HG03060 (cell line): Measurements from ENCODE around the gene CXorf66.
"Not testable (repeated sequence)": the region's sequence is repeated elsewhere in the genome, so short reads cannot be mapped to it uniquely, and the experiment has no call there.

Source experiments
- ATAC-seq: cut with Tn5 transposase; IDR thresholded peaks from one replicate; pipeline ENCODE4 v1.9.1; 2021; ENCODE audit warnings: low read depth, moderate number of reproducible peaks; ENCODE audit not compliant: unreplicated experiment

Gene CXorf66, protein sequence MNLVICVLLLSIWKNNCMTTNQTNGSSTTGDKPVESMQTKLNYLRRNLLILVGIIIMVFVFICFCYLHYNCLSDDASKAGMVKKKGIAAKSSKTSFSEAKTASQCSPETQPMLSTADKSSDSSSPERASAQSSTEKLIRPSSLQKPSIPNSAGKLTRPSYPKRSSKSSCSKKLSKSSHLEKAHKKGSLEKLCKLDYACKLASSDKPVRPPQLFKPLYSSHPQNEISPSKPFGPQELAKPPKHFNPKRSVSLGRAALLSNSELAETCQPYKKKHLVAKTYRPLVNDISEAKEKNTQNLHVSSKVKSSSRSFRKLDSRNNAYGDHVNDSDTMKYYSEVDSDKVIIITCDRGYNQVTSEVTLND

DNA sequence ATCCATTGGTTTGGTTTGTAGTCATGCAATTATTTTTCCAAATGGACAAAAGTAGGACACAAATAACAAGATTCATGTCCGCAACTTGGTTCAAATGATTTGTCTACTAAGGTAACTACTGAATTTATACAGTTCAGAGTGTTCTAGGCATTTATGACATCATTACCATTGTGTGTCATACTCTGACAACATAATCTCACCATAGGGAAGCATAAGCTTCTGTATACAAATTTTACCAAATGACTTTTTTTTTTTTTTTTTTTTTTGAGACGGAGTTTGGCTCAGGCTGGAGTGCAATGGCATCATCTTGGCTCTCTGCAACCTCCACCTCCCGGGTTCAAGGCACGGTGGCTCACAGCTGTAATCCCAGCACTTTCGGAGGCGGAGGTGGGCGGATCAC lies at the start of gene CXorf66:
CXorf66 (minus strand) TSS at position 101 of the 400 bp plus-strand sequence; CDS start at position 76, 25 bp downstream.
- no peak for ATAC-seq

DNA sequence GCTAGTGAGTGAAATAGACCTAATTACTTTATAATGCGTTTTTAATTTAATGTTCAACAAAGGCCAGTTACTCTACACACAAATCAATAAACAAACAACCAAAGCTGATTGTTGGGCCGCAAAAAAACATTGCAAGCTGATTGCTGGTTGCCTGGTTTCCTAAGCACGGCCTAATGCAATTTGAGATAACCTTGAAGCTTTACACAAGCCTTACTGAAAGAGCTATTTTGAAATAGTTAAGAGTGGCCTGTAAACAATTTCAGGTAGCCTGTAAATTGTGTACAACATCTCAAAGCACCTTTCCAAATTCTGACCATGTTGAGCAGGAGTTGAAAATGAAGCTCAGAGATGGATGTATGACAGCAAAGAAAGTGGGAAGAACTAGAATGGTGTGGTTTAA lies 17.5 kb upstream of the CXorf66 start:
- ATAC-seq = no peak

DNA sequence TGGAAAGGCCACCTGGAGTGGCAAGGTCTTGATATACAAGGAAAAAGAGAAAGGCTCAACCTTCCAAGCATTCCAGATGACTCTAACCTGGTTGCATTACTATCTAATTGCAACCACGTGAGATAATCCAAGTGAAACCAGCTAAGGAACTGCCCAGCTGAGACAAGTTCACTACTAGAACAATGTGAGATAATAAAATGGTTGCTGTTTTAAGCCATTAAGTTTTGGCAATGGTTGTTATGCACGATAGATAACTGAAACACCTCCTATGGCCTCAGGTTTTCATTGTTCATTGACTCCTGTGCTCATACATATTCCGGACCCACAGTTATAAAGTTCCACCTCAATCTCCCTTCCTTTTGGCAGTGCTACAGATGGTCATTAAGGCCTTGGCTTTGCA lies 9.2 kb upstream of the CXorf66 start:
- ATAC-seq = no peak

GRCh38 chrX:139972629-139973624 lies 7.6 kb upstream of the CXorf66 start:
- no peak for ATAC-seq

GRCh38 chrX:139972113-139972512 lies 6.8 kb upstream of the CXorf66 start:
- no peak for ATAC-seq

GRCh38 chrX:139971394-139971749 lies 6.1 kb upstream of the CXorf66 start:
- no peak for ATAC-seq

DNA sequence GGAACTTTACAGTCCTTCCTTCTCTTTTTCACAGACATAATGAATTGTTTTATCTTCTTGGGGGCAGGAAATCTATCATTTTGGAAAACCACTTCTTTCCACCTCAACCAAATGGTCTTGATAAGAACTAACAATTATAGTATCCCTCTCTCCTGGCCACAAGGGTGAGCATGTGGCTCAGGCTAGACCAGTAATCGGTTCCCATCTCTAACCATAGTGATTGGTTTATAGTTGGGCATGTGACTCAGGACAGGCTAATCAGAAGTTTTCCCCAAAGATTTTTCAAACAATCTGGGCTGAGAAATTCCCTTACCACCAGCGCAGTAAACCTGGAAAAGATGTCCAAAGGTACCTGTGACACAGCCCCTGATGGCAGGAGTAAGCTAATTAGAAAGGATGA lies 4.0 kb upstream of the CXorf66 start:
- no peak for ATAC-seq

- no peak for ATAC-seq
Measured at GRCh38 chrX:139967750-139968149, 2.4 kb upstream of the CXorf66 start.

- no peak for ATAC-seq
Measured at GRCh38 chrX:139967300-139967699, 2.0 kb upstream of the CXorf66 start.

- not testable (repeated sequence) for ATAC-seq
Measured at GRCh38 chrX:139966159-139966558, 838 bp upstream of the CXorf66 start.

- ATAC-seq = not testable (repeated sequence)
Measured at GRCh38 chrX:139961091-139961490, 4.2 kb downstream of the CXorf66 start.

DNA sequence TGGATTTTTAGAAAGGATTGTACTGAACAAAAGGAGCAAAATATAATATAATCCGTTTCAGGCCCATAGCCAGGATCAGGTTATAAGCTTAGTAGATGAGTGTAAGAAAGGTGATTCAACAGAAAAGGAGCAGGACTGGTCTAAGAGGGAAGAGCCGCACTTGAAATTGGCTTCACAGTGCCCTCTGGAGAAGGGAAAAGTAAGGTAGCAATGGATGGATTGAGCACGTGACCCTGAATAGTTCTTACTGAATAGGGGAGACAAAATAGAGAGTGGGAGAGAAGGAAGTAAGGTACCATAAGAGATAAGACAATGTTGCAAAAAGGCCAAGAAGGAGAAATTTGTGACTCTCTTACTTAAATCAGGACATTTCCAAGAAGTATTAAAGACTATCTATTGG lies 15.6 kb downstream of the CXorf66 start:
- ATAC-seq = no peak

DNA sequence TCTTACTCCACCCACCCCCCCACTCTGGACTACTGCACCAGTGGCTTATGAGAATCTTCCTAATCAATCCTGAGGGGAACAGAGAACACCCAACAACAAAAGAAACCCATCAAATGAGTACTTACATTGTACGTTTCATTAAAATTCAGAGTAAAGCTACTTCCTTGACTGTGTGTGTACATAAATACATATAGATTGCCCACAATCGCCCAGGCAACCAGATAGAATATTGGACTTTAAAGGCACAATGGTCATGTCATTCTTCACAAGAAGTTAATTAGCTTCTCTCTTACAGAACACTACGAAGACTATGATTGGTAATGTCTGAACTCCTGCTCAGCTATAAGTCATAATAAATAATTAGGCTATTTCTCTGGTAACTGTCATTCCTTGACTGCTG lies 20.2 kb downstream of the CXorf66 start:
- no peak for ATAC-seq

DNA sequence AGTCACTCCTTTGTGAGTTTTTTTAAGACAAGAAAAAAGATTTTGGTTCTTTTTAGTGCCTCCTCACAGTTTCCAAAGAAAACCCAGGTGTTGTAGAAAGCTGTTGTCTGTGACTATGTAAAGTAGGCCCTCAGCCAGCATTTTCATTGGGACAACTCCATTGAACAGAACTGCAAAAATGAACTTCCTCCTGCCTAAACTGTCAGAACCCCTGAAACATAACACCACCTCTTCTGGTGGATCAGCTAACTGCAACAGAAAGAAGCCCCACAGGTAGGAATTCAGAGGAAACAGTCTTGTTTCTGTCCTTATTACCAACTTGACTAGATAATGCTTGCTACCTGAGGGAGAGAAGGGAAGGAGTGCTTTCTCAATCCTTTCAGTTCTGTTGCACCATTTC lies 29.1 kb downstream of the CXorf66 start:
- ATAC-seq = no peak

GRCh38 chrX:139933904-139934303 lies 31.4 kb downstream of the CXorf66 start:
- no peak for ATAC-seq

GRCh38 chrX:139932901-139933796 lies 32.2 kb downstream of the CXorf66 start, which contains the start of gene ATP11C:
TSS of gene ATP11C (minus strand) at chrX:139933053. CDS start at chrX:139932042, 1,011 bp downstream.
- peak; percentile 48 for ATAC-seq

DNA sequence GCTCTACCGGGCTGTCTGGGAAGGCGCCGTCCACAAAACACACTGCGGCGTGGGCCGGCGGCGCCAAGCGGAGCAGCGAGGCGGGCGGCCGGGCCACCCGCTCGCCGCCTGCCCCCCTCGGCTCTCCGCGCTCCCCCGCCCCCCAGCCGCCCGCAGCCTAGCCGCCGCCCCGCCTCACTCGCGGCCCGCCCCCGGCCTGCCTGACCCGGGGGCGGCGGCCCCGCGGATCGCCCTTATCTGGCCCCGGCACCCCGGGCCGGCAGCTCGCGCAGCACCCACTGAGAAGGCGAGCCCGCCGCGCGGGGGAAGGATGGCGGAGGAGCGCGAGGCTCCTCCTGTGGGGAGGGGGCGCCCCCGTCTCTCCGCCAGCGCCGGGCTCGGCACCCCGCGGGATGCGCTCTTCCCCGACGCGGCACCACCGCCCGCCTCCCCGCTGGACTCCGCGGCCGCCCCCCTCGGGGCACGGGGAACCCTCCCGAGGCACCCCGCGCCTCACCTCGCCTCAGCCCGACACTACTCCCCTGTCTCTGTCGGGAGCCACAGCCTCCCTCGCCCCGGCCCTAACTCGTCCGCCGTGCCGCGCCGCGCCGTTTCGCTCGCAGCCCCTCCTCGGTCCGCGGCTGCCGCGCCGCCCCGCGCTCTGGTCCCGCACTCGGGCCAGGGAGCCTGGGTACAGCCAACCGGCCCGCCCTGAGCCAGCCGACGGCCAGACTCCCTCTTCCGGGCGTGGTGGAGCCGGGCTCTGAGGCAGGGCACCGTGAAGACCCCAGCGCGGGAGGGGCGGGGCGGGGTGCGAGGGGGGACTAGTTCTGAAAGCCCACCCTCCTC lies 33.0 kb downstream of the CXorf66 start:
- peak; percentile 23 for ATAC-seq

DNA sequence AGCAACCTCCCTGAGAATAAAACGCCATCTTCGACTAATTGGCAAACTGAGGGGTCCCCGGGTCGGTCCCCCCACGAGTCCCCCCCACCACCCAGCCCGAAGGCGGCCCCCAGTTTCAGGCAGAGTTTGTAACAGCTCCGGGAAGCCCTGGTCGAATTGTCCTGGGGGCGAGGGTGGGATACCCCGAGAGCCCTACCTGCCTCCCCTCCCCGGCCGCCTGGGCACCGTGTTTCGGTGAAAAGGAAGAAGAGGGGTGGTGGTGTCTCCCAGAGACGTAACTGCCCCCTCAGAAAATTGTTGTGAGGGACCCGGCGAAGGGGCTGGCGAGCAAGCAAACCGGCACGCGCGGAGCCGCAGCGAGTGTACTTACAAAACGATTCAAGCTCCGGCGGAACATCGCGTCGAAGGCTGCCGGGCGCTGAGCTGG lies 33.7 kb downstream of the CXorf66 start:
- no peak for ATAC-seq

DNA sequence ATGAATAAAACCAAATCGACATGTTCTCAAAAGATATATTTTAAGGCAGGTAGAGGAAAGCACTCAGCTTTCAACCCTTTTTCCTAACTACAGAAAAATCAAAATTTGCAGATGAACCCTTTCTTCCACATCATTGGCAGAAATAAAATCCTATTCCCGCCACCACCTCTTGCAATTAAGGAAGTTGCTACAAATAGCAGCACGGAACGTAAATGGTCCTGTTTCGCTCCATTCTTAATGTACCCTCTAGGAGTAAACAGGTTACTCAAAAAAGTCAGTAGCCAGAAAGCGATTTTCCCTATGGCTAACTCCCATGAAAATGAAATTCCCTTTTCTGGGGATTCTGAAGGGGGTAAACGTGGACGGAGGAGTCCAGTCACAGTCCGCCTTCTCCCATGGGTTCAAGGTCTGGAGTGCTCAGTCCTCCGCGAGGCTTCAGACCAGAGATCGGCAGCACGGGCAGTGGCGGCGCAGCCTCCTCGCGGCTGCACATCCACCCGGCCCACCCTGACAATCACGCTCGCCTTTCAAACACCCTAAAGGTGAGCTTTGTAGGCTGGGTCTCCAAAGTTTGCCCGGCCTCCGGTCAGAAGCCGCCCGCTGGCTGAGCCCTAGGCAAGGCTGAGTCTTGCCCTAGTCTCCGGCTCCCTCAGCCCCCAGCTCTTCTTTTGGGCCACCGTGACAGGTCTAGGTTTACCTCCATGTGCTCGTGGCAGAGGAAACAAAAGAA lies 34.2 kb downstream of the CXorf66 start:
- ATAC-seq = no peak
